ENCODE results near the gene MRPS16.

GRCh38 chr10:73220989-73221388 is 31.5 kb downstream of the MRPS16 start:
- TF ChIP-seq EZH2phosphoT487 (IDR thresholded peaks at IDR 0.05; ENCODE audit: borderline replicate concordance, low read length) (no peak), CTCF (conservative IDR thresholded peaks at IDR 0.05; ENCODE audit: low read depth, low read length) (no peak)
